B cell (primary cell): ENCODE results near the gene TRMT2B.

Experiments used
- CTCF ChIP-seq: fragments of 200-600 bp; IDR thresholded peaks from one replicate; pipeline ENCODE4 v1.8.0; 2022; ENCODE audit warnings: antibody characterized with exemption, mild to moderate bottlenecking
- EZH2 ChIP-seq: IDR thresholded peaks from 2 replicates; pipeline ENCODE4 v1.6.1; 2012; ENCODE audit warnings: borderline replicate concordance, low read depth, mild to moderate bottlenecking, moderate library complexity, low read length; ENCODE audit not compliant: insufficient read depth, poor library complexity, severe bottlenecking

- TF ChIP-seq EZH2 (no peak), CTCF (no peak)
Measured at GRCh38 chrX:101009090-101009489, 42.8 kb downstream of the TRMT2B start.
